Measurements from ENCODE around the gene KRT6C.

Gene KRT6C

DNA sequence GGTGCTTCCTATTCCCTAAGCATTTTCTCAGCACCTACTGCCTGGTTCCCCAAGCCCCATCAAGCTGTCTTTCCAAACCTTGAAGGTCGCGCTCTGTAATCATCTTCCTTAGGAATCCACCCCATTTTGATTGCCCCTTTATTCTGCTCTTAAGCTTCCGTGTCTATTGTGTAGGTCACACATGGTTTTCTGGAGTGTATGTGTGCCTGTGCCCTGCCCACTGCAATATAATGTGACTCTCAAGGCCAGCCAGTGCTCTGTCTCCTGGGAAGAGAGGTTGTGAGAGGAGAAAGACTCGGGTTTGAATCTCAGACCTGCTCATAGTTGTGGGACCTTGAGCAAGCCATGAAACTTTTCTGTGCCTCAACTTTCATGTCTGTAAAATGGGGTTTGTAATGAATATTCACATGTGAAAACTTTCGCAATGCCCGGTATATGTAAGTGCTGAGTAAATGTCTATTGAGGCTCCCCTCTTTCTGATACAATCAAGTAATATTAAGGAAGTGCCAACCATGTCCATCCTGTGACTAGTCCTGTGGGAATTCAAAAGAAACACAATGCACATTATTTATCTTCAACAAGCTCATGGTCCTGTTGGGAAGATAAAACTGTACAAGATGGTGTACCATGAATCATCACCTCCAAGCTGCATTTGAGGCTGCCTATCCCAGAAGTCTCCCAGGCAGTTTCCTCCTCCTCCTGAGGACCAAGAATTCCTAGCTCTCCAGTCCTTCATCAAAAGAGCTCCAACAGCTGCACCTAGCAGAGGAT, 38.7 kb downstream of the KRT6C start:
- DNase-seq (ENCODE audit: low read depth, low spot score) = no peak

GRCh38 chr12:52434081-52434733, 39.4 kb downstream of the KRT6C start, which contains the start of gene KRT75:
TSS of gene KRT75 (minus strand) at chr12:52434371. CDS start at chr12:52434304, 67 bp downstream.
- DNase-seq (ENCODE audit: low read depth, low spot score) = no peak

- no peak for DNase-seq (ENCODE audit: low read depth, low spot score)
Measured at GRCh38 chr12:52433501-52434080, 40.0 kb downstream of the KRT6C start.

- DNase-seq (ENCODE audit: low read depth, low spot score) = no peak
Measured at GRCh38 chr12:52432559-52433207, 40.9 kb downstream of the KRT6C start.

GRCh38 chr12:52428121-52428520, 45.5 kb downstream of the KRT6C start:
- DNase-seq (ENCODE audit: low read depth, low spot score) = no peak

DNA sequence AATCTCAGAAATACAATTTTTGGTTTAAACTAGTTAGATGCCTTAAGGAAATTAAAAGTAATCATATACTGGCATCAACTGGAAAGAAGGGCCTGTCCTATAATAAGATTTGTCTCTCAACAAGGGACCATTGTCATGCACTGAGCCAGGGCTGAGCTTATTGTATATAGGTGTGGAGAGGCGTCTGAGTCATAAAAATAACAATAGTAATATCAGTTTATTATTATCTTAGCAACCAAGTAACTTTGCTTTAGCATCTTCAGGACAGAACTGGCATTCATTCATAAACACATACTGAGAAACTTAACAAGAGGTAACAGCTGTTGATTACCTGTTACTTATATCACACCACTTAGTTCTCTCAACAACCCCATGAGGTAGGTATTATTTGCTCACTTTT, 46.5 kb downstream of the KRT6C start:
- no peak for DNase-seq (ENCODE audit: low read depth, low spot score)

- DNase-seq (ENCODE audit: low read depth, low spot score) = no peak
Measured at GRCh38 chr12:52426034-52426433, 47.6 kb downstream of the KRT6C start.

DNA sequence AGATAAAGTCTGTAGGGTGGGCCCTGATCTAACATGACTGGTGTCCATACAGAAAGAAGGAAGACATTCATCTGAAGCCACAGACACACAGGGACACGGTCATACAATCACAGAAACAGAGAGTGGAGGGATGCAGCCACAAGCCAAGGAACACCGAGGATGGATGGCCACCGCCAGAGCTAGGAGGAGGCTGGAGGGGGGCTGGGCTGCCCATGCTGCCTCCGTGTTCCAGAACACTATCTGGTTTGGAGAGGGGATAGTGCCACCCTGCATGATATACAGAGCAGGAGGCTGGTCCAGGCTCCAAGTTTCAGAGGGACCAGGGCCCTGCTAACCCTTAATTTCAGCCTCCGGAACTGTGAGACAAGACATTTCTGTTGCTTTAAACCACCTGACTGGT, 48.1 kb downstream of the KRT6C start:
- DNase-seq (ENCODE audit: low read depth, low spot score) = no peak

GRCh38 chr12:52423661-52424500, 49.7 kb downstream of the KRT6C start:
- no peak for DNase-seq (ENCODE audit: low read depth, low spot score)

- DNase-seq (ENCODE audit: low read depth, low spot score) = no peak
Measured at GRCh38 chr12:52423035-52423434, 50.6 kb downstream of the KRT6C start.

- DNase-seq (ENCODE audit: low read depth, low spot score) = no peak
Measured at GRCh38 chr12:52419656-52420055, 53.9 kb downstream of the KRT6C start.

DNA sequence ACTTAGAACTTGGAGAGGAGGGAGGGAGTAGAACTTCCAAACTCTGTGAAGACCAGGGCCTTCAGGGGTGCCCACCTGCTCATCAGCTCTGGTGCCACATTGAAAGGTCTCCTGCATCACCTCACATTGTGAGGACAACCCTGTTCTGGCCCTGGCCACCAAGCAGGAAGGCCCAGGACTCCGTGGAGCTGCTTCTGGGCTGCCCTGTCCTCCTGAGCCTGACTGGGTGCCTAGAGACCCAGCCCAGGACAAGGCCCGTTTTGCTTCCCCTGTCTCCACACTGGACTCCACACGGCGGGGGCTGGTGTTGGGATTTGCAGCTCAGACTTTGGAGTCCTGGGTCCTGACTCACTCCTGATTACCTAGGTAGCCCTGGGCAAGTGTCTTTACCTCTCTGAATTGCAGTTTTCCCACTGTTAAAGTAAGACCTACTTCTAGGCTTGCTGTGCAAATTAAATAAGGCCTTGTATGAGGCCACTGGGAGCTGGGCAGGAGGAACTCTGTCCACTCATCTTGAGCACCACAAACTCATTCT, 55.0 kb downstream of the KRT6C start:
- DNase-seq (ENCODE audit: low read depth, low spot score) = no peak
